Ammon's horn (tissue), 1 donor: ENCODE measurements around the gene DESI2.
"Not testable (repeated sequence)": the region's sequence is repeated elsewhere in the genome, so short reads cannot be mapped to it uniquely, and the experiment has no call there.

Experiments
- DNase-seq: peaks from one replicate; pipeline ENCODE4 v3.0.0-alpha.2; 2016; ENCODE audit warnings: low spot score

DESI2 gene

GRCh38 chr1:244654108-244655038 is 1.4 kb downstream of the DESI2 start:
- DNase-seq: no peak

DNA sequence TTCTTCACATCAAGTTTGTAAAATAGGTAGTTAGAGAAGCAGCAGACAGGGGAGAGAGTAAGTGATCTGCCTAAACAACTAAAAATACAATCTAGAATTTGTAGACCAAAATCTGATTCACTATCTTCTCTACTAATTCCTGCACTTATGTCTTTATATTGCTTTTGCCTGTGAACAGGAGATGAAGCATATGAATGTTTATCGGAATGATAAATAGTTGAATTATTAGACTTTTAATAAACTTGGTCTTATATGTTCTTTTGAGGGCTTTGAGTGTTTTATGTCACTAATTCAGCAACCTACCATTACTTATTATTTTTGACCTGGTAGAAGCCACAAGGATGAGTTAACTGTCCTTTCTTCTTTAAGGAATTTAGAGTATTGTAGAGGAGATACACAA is 2.3 kb downstream of the DESI2 start:
- no peak for DNase-seq

DNA sequence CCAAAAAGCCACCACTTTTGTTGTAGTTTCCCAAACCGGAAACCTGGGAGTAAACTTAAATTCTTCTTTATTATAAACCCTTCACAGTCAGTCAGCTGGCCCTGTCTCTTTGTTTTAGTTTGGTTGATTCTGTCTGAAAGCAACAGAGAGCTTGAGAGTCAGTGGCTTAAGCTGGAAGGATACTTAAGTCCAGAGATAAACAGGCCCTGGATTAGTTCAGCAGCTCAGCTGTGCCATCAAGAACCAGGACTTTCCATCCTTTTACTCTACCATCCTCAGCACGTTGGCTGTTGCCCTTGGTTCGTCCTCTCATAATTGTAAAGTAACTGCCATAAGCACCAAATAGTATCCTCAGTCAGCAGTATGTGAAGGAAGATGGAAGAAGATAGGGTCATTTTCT is 4.5 kb downstream of the DESI2 start:
- no peak for DNase-seq

DNA sequence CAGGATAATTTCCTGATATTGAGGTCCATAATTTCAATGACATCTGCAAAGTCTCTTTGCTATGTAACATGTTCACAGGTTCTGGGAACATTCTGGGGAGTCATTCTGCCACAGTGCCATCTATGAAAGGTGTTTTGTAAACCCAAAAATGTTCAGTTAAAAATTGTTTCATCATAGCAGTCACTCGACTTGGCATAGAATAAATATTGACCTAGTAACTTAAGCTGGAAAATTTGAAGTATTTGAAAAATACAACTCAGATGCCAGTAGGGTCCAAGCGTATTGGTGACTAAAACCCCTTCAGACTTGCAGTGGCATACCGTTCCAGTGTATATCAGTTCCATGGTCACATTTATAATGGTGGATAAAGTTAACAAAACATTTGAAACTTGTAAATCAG is 6.8 kb downstream of the DESI2 start:
- DNase-seq: no peak

- DNase-seq: no peak
Observed at GRCh38 chr1:244660595-244660994, 7.7 kb downstream of the DESI2 start.

- DNase-seq: not testable (repeated sequence)
Observed at GRCh38 chr1:244661569-244662312, 8.8 kb downstream of the DESI2 start.

- no peak for DNase-seq
Observed at GRCh38 chr1:244662599-244662998, 9.7 kb downstream of the DESI2 start.

GRCh38 chr1:244664353-244664752 is 11.4 kb downstream of the DESI2 start:
- DNase-seq: no peak

GRCh38 chr1:244665771-244666217 is 12.9 kb downstream of the DESI2 start:
- DNase-seq: no peak

DNA sequence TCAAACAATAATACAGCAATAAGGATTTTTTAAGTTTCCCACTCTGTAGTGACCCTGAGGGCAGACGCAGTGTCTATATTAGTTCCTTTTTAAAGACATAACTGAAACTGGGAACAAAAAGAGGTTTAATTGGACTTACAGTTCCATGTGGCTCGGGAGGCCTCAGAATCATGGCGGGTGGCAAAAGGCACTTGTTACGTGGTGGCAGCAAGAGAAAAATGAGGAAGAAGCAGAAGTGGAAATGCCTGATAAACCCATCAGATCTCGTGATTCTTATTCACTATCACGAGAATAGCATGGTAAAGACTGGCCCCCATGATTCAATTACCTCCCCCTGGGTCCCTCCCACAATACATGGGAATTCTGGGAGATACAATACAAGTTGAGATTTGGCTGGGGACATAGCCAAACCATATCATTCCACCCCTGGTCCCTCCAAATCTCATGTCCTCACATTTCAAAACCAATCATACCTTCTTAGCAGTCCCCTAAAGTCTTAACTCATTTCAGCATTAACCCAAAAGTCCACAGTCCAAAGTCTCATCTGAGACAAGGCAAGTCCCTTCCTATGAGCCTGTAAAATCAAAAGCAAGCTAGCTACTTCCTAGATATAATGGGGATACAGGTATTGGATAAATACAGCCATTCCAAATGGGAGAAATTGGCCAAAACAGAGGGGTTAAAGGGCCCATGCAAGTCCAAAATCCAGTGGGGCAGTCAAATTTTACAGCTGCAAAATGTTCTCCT is 13.9 kb downstream of the DESI2 start:
- DNase-seq: not testable (repeated sequence)

- no peak for DNase-seq
Observed at GRCh38 chr1:244667797-244668196, 14.9 kb downstream of the DESI2 start.

- no peak for DNase-seq
Observed at GRCh38 chr1:244672946-244673682, 20.2 kb downstream of the DESI2 start.

DNA sequence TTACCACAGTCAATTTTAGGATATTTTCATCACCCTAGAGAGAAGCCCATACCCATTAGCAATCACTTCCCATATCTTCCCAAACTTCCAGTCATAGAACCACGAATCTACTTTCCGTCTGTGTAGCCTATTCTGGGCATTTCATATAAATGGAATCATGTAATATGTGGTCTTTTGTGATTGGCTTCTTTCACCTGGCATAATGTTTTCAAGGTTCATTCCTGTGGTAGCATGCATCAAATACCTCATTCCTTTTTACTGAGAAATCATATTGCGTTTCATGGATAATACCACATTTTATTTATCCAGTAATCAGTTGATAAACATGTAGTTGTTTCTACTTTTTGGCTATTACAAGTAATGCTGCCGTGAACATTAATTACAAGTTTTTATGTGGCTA is 21.5 kb downstream of the DESI2 start:
- no peak for DNase-seq

- no peak for DNase-seq
Observed at GRCh38 chr1:244675167-244675566, 22.2 kb downstream of the DESI2 start.

- no peak for DNase-seq
Observed at GRCh38 chr1:244678697-244679096, 25.8 kb downstream of the DESI2 start.

GRCh38 chr1:244680667-244681066 is 27.7 kb downstream of the DESI2 start:
- no peak for DNase-seq

DNA sequence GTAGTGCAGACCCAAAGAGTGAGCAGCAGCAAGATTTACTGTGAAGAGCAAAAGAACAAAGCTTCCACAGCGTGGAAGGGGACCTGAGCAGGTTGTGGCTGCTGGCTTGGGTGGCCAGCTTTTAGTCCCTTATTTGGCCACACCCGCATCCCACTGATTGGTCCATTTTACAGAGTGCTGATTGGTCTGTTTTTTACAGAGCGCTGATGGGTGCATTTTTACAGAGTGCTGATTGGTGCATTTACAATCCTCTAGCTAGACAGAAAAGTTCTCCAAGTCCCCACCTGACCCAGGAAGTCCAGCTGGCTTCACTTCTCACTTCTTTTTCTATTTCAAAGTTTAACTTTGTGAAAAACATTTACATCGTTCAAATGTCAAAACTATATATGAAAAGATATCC is 29.2 kb downstream of the DESI2 start:
- DNase-seq: not testable (repeated sequence)

GRCh38 chr1:244695937-244696336 is 43.0 kb downstream of the DESI2 start:
- no peak for DNase-seq

- no peak for DNase-seq
Observed at GRCh38 chr1:244699741-244700140, 46.8 kb downstream of the DESI2 start.

DNA sequence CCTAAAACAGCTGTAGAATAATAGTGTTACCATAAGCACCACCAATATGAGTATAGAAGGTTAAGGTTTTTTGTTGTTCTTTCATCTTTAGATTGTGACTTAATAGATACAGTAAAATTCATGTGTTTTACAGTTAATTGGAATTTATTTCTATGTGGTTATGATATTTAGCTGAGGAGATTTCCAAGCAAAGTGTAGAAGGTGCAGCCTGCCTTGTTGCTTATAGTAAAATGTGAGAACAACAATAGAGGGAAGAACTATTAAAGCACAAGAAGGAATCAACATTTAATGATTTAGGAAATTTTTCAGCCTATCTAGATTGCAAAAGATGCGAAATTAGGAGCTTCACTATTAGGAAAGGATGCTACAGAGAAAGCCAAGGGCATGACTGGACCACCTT is 47.9 kb downstream of the DESI2 start:
- no peak for DNase-seq

GRCh38 chr1:244702620-244703019 is 49.7 kb downstream of the DESI2 start:
- DNase-seq: no peak

DNA sequence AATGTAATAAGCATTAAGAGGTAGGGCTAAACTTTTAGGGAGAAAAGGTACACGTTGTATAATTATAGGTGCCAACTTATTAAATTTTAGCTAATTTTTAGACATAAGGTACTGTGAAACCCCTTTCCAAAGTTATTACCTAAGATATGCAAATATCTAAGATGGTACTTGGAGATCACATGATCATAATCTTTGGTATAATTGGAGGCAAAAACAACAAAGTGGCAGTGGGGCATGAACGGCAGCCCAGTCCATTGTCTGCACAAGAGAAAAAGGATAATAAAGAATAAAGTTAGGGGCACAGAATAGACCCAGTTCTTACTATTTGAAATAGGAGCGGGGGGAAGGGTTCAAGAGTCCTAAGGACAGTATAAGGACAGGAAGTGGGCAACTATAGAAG is 51.2 kb downstream of the DESI2 start:
- DNase-seq: no peak
